Stimulated activated CD8-positive, alpha-beta memory T cell treated with anti-CD3 and anti-CD28 coated beads, Interleukin-15, amount 100 ng/mL, for 48 hours (primary cell): ENCODE measurements around the gene DNAJC9.

Source experiments
- DNase-seq, 2 donors: peaks; one replicate each; pipeline ENCODE4 v3.0.0-alpha.2; 2020; ENCODE audit warnings: low read depth in 2 of 2

Gene DNAJC9

GRCh38 chr10:73238990-73239566 is 8.0 kb downstream of the DNAJC9 start:
- no peak for DNase-seq

GRCh38 chr10:73234695-73235094 is 12.4 kb downstream of the DNAJC9 start:
- DNase-seq, result no peak

GRCh38 chr10:73233883-73234282 is 13.2 kb downstream of the DNAJC9 start:
- no peak for DNase-seq

- DNase-seq, result no peak
Measured at GRCh38 chr10:73232887-73233286, 14.2 kb downstream of the DNAJC9 start.

- DNase-seq, result no peak
Measured at GRCh38 chr10:73229567-73229966, 17.5 kb downstream of the DNAJC9 start.

- no peak for DNase-seq
Measured at GRCh38 chr10:73228247-73228646, 18.8 kb downstream of the DNAJC9 start.

GRCh38 chr10:73226663-73227062 is 20.4 kb downstream of the DNAJC9 start:
- DNase-seq, result no peak

GRCh38 chr10:73225518-73225917 is 21.5 kb downstream of the DNAJC9 start:
- no peak for DNase-seq

- DNase-seq, result no peak
Measured at GRCh38 chr10:73220989-73221388, 26.1 kb downstream of the DNAJC9 start.

GRCh38 chr10:73219384-73219783 is 27.7 kb downstream of the DNAJC9 start:
- no peak for DNase-seq

GRCh38 chr10:73218431-73219191 is 28.4 kb downstream of the DNAJC9 start:
- no peak for DNase-seq

- DNase-seq, result no peak
Measured at GRCh38 chr10:73217628-73218027, 29.4 kb downstream of the DNAJC9 start.

GRCh38 chr10:73215749-73216148 is 31.3 kb downstream of the DNAJC9 start:
- DNase-seq, result no peak

GRCh38 chr10:73211106-73211811 is 35.8 kb downstream of the DNAJC9 start:
- no peak for DNase-seq

GRCh38 chr10:73210395-73211105 is 36.5 kb downstream of the DNAJC9 start:
- DNase-seq, result no peak

GRCh38 chr10:73209705-73210104 is 37.4 kb downstream of the DNAJC9 start:
- no peak for DNase-seq

GRCh38 chr10:73207883-73208282 is 39.2 kb downstream of the DNAJC9 start:
- no peak for DNase-seq

GRCh38 chr10:73206385-73206784 is 40.7 kb downstream of the DNAJC9 start:
- no peak for DNase-seq

GRCh38 chr10:73205890-73206289 is 41.2 kb downstream of the DNAJC9 start:
- DNase-seq, result no peak

- DNase-seq, result no peak
Measured at GRCh38 chr10:73205081-73205480, 42.0 kb downstream of the DNAJC9 start.
